Stimulated activated CD4-positive, alpha-beta T cell treated with anti-CD3 and anti-CD28 coated beads, Interleukin-4, amount 100 ng/mL, for 48 hours (primary cell): Measurements from ENCODE around the gene RAB11B.
"Not testable (repeated sequence)": the region's sequence is repeated elsewhere in the genome, so short reads cannot be mapped to it uniquely, and the experiment has no call there.

Experiments used
- DNase-seq, 2 donors: peaks; one replicate each; pipeline ENCODE4 v3.0.0-alpha.2; 2020; ENCODE audit warnings: low read depth in 2 of 2

Gene RAB11B

DNA sequence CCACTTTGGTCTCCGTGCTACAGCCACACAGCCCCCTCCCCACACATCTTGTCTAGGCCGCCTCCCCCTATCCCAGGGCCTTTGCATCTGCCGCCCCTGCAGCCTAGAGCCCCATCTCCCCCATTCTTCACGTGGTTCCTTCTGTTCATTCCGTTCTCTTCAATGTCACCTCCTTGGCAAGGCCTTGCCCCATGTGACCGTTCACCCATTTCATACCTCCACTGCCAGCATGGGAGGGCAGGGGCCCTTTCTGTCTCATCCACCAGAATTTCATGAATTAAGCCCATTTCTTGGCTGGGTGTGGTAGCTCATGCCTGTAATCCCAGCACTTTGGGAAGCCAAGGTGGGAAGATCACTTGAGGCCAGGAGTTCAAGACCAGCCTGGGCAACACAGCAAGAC lies 38.9 kb downstream of the RAB11B start:
- DNase-seq = no peak

DNA sequence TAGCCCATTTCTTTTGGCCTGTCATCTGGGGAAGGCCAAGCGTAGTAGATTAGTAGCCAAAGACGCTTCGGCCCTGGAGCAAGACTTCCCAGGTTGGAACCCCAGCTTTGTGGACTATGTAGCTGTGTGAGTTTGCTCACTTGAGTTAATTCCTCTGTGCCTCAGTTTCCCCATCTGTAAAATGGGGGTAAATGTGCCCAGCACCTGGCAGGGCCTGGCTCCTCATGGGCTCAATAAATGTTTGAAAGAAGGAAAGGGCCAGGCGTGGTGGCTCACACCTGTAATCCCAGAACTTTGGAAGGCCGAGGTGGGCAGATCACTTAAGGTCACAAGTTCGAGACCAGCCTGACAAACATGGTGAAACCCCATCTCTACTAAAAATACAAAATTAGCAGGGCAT lies 39.7 kb downstream of the RAB11B start:
- DNase-seq = no peak

DNA sequence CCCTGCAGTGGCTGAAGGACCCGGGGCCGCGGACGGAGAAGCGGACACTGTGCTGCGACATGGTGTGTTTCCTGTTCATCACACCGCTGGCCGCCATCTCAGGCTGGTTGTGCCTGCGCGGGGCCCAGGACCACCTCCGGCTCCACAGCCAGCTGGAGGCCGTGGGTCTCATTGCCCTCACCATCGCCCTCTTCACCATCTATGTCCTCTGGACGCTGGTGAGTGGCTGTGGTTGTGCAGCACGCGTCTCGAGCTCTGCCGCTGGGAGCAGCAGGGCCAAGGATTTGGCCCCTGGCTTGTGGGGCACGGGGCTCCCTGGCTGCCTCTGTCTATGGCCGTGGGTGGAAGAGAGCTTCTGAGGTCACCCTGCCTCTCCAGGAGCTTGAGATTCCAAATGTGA lies 40.5 kb downstream of the RAB11B start:
- no peak for DNase-seq

DNA sequence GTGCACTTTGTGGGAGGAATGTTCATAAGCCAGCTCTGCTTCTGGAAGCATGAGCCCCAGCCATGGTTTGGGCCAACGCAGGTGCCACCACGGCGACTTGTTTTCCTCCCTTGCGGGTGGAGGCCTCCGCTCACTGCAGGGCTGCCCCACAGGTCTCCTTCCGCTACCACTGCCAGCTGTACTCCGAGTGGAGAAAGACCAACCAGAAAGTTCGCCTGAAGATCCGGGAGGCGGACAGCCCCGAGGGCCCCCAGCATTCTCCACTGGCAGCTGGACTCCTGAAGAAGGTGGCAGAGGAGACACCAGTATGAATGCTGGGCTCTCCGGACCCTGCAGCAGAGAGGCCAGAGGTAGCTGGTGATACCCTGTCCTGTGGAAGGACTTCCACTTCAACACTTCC lies 48.1 kb downstream of the RAB11B start:
- DNase-seq = no peak

DNA sequence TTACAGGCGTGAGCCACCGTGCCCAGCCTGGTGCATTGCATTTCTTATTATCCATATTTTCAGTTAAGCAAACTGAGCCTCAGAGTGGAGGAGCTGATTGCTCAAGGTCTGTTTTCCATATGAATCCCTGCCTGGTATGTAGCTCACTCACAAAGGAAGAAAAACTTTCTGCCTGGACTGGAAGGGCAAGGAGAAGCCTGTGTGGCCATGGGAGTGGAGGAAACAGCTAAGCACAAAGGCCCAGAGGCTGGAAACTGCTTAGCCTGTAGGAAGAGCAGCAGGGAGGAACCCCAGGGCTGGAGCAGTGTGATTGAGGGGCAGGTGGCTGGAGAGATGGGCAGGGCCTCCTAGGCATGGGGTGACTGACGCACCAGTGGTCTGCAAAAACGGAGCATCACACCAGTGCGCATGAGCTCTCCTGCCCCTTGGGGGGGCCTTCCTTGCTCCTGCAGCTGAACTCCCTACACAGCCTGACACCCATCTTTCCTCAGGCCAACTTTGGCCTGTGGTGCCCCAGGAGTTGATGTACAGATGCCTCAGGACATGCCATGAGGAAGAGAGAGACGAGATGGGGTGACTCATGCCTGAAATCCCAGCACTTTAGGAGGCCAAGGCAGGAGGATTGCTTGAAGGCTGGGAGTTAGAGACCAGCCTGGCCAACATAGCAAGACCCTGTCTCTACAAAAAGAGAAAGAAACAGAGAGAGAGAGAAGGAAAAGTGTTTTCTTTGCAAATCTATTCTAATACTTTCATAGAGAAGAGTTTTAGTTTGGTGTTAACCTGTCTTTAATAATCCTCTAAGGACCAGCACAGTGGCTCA lies 51.8 kb downstream of the RAB11B start:
- DNase-seq = no peak

DNA sequence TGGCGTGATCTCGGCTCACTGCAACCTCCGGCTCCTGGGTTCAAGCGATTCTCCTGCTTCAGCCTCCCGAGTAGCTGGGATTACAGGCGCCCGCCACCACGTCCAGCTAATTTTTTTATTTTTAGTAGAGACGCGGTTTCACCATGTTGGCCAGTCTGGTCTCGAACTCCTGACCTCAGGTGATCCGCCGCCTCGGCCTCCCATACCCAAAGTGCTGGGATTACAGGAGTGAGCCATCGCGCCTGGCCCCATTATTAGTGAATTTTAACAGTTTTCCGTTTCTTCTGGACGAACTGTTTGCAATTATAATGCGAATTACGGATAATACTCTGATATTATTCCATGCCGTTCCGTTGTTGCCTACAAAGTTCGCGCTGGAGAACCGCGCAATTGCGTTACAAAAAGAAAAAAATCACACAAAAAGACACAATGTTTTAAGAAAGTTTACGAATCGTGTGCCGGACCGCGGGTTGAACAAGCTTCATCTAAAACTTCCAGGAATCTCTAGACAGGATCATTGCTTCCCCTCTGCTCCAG lies 54.0 kb downstream of the RAB11B start:
- DNase-seq = not testable (repeated sequence)

DNA sequence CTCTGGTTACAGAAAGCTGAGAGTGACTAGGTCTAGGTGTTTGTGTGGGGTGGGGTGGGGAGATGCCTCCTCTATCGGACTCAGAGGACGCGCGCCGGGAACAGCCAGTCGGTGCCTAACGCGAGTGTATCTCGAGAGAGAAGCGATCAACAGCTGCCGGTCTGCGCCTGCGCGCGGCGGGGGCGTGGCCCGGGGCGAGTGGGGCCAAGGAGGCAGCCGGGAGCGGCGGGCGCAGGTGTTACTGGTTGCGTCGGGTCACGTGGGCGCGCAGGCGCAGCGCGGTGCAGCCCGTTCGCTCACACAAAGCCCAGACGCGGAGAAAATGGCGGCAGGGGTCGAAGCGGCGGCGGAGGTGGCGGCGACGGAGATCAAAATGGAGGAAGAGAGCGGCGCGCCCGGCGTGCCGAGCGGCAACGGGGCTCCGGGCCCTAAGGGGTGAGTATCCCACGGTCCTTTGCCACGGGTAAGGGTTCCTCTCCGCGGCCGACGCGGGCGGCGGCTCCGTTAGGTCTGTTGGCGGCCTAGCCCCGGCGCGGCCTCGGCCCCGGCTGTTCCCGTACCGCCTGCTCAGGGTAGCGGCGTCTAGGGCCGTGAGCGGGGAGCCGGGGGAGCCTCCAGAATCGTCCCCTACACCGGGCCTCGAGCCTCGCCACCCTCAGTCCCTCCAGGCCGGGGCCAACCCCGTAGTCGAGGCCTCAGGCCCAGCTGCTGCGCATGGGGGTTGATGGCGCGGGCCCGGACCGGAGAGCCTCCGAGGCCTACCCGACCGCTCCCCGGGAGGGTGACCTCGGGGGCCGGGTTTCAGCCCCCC lies 54.7 kb downstream of the RAB11B start, which contains the start of gene HNRNPM:
HNRNPM (plus strand) TSS at position 299 of the 811 bp plus-strand sequence; CDS start at position 323, 24 bp downstream.
- DNase-seq = peak; percentile 100

DNA sequence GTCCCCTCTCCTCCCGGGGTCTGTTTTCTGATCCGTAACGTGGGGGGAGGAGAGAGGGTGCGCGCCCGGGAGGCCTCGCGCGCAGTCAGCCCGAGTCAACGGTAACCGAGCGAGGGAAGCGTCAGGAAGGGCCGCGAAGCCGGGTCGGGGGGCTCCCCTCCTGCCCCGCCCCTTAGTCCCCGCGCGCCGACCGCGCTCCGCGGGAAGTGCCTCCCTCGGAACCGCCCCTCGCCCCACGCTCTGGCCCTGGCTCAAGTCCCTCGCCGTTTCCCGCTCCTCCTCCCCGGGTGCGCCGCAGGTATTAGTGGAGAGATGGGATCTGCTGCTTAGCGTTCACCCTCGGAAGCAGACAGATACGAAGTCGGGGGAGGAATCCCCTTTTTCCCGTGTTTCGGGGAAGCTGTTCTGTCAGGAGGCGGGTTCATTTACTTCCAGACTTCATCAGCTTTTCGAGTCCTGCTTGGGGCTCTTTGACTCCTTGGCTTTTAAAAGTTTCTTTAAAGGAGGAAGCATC lies 55.4 kb downstream of the RAB11B start:
- DNase-seq = peak; percentile 36 to 46

DNA sequence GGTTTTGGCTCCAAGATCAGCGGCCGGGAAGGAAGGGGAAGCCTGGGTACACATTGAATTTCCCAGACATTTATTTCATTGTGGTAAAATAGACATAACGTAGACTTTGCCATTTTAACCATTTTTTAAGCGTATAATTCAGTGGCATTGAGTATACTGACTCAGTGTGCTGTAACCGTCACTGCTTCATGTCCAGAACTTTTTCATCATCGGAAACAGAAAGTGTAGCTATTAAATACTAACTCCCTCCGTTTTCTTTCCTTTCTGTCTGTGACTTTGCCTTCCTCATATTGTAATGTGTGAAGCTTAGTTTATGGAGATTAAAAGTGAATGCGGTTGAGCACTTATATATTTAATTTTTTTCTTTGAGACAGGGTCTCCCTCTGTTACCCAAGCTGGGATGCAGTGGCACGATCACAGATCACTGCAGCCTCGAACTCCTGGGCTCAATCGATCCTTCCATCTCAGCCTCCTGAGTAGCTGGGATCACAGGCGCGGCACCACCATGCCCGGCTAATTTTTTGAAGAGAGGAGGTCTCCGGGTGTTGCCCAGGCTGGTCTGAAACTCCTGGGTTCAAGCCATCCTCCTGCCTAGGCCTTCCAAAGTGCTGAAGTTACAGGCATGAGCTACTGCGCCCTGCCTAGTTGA lies 56.0 kb downstream of the RAB11B start:
- no peak for DNase-seq

DNA sequence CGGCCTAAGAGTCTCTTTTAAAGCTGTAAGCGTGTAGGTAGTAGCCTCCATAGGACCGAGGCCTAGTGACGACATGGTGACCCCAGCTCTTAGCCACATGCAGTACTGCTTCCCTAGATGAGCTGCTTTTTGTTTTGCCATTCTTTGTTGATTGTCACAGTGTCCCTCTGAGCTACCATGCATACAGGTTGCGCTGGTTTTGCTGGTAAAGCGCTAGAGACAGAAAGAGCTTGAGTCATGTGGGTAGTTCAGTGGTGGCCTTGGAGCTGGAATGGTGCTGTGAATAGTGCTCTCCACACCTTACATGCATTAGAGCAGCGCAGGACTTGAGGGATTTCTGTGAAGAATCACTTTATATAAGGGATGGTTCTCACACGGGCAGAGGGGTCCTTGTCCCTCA lies 59.7 kb downstream of the RAB11B start:
- DNase-seq = no peak

DNA sequence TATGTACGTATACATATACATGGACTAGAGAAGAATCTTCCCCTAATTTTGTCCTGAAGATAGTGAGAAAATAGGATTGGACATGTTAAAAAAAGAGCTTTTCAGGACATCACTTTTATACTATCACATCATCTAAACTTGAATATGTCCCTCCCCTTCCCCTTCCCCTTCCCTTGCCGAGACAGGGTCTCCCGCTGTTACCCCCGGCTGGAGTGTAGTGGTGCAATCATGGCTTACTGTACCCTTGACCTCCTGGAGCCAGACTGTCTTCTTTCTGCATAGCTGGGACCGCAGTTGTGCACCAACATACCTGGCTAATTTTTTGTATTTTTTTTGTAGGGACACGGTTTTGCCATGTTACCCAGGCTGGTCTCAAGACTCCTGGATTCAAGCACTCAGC lies 61.2 kb downstream of the RAB11B start:
- DNase-seq = no peak

DNA sequence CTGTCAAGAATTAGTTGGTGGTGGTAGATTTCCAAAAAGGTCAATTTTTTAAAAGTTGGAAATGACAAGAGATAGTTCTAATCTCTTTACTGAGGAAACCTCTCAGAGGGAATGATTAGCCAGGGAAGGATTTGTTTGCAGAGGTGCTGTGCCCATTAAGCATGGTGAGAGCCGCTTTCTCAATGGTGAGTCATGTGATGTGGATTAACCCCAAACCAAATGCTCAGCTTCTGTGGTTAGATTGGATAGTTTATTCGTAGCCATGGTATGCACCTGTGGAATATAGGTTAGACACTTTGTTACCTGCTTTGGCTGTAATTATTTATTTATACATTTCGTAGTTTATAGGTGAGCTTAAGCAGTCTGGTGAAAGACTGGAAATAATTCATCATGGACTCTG lies 61.7 kb downstream of the RAB11B start:
- no peak for DNase-seq

DNA sequence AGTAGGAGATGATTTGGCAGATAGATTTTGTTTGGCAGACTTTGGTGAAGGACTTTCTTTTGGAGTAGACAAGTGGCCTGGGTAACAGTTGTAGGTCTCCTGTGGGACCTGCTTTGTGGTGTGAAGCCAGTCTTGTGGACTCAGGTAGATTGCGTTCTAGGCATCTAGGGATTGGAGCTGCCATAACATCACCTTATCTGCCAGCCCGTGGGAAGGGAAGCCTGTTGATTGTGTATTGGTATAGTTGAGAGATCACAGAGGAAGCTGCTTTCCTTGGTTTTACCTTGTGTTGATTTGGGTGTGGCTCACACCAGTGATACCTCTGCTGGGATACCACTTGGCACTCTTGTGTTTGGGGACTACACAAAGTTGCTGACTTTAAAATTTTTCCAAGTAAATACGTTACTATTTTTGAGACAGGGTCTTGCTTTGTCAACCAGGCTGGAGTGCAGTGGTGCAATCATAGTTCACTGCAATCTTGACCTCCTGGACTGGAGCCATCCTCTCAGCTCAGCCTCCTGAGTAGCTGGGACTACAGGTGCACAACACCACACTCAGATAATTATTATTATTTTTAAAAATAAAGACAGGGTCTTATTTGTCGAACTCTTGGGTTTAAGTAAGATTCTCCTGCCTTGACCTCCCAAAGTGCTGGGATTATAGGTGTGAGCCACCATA lies 62.4 kb downstream of the RAB11B start:
- DNase-seq = no peak

DNA sequence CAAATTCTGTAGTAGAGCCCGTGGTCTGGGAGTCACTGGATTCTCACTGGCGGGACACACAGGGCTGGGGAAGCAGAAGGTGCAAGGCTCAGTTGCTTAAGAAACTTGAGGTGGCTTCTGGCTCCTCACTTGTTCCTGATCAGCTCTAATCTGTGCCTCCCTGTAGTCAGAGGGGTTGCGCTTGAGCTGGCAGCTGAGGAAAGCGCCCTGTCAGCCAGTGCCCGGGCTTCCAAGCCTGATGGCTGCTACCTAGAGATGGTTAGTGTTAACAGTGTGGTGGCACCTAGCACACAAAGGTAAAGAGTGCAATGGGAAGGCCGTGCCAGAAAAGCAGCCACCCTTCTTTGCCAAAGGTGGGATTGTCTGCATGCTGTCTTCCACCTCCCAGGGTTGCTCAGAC lies 63.5 kb downstream of the RAB11B start:
- DNase-seq = no peak
